Ovary (tissue), 3 donors: ENCODE results near the gene CRACR2B.

Experiments used
- EP300 ChIP-seq: sonication (generic); formaldehyde crosslinking; IDR thresholded peaks from one replicate; pipeline ENCODE4 v1.6.1; 2017; ENCODE audit warnings: antibody characterized with exemption
- POLR2A ChIP-seq: fragments of 450-650 bp; IDR thresholded peaks from one replicate; pipeline ENCODE4 v1.6.1; 2017; ENCODE audit warnings: antibody characterized with exemption, mild to moderate bottlenecking, moderate library complexity
- TF ChIP-seq, protein P1 (sequence below), 3 donors: fragments of 450-650 bp in 2 of 3; fragments of 200-600 bp in 1 of 3; IDR thresholded peaks; one replicate each; pipeline versions ENCODE4 v1.5.1 to v1.8.0; 2016 to 2022; ENCODE audit warnings: antibody characterized with exemption in 3 of 3, mild to moderate bottlenecking in 1 of 3
- donor health status: DM: no; HTN: no; CAD: no.

DNA sequence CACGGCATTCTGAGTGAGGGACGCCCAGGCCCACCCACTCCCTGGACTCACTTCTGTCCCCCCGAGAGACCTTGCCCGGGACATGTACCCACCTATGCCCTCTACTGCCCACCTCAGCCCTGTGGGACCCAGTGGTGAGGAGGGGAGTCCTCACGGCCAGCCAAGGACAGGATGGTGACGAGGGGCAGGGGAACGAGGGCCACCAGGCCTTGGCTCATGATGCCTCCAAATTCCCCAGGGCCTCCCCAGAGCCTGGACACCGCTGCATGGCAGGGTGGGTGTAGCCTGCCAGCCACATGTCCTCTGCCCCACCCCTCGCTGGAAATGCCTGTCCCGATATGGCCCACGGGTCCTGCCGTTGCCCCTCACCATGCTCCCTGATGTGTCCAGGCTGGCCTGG, 41.1 kb downstream of the CRACR2B start:
- TF ChIP-seq, protein P1, sequence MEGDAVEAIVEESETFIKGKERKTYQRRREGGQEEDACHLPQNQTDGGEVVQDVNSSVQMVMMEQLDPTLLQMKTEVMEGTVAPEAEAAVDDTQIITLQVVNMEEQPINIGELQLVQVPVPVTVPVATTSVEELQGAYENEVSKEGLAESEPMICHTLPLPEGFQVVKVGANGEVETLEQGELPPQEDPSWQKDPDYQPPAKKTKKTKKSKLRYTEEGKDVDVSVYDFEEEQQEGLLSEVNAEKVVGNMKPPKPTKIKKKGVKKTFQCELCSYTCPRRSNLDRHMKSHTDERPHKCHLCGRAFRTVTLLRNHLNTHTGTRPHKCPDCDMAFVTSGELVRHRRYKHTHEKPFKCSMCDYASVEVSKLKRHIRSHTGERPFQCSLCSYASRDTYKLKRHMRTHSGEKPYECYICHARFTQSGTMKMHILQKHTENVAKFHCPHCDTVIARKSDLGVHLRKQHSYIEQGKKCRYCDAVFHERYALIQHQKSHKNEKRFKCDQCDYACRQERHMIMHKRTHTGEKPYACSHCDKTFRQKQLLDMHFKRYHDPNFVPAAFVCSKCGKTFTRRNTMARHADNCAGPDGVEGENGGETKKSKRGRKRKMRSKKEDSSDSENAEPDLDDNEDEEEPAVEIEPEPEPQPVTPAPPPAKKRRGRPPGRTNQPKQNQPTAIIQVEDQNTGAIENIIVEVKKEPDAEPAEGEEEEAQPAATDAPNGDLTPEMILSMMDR (IDR thresholded peaks at IDR 0.05), result no peak
- TF ChIP-seq POLR2A (no peak), EP300 (no peak)
